Measurements from ENCODE around the gene LCN12. TPM values are rescaled to one million over a fixed set of nuclear protein-coding genes. Genes with fewer than 3 reads are reported as not detected.

LCN12 gene
- total RNA-seq, 1 experiment from 2014 or later = 2.1 TPM

DNA sequence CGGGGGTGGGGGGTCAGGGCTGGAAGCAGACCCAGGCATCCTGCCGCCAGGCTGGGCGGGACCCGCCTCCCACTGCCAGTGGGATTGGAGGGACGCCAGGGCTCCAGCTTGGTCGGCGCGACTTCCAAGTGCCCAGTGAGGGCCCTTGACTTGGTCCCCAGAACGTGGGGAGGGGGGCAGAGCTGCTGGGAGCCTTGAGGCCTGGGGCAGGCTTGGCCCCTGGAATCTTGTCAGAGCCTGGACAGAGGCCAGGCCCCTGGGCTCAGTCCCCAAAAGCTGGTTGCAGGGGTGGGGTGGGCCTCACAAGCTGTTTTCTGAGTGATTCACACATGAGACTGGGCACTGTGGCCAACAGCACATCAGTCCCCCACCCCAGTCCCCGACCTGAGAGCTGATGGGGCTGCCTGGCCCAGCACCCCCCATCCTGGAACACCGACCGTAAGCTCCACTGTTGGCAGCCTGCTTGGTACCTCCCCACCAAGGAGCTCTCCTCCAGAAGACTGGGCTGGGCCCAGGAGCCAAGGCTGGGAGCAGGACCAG lies 43.8 kb downstream of the LCN12 start:
- no peak for DNase-seq
- no peak overlapping the region for H4K91ac ChIP-seq (ENCODE audit: insufficient read length, low read depth, low read length)
- H3K27me3 ChIP-seq (ENCODE audit: insufficient read depth, low read length) = no peaks in the 10 kb centered on the region
- no peak overlapping the region for H2BK15ac ChIP-seq (ENCODE audit: low read depth, low read length)
- no peak overlapping the region for H2AK5ac ChIP-seq (ENCODE audit: insufficient read length, low read length)
- no peak overlapping the region for H4K8ac ChIP-seq (replicated peaks; ENCODE audit: insufficient read length, low read depth, low read length)
- no peak overlapping the region for H3K56ac ChIP-seq (ENCODE audit: insufficient read length, low read depth, low read length)
- no peak overlapping the region for H2BK120ac ChIP-seq (ENCODE audit: low read depth, low read length, poor library complexity, severe bottlenecking)
- H3K27ac ChIP-seq (ENCODE audit: insufficient read length, low read depth, low read length) = no peak overlapping the region
- H3K23ac ChIP-seq (ENCODE audit: insufficient read length, low read depth, low read length) = no peak overlapping the region
- Mint-ChIP-seq H3K9me3 (peaks cover 5 to 6% of the 10 kb centered on the region in 2 experiments; a peak in 3 of 5 replicates), H3K36me3 (ENCODE audit: insufficient read depth in 1 of 3, low read depth in 3 of 3) (peaks cover 0 to 8% (median 2%) of the 10 kb centered on the region in 3 experiments; a peak in 4 of 7 replicates), H3K4me1 (peaks cover 9 to 12% of the 10 kb centered on the region in 2 experiments), H3K4me3 (no peak overlapping the region), H3K27ac (no peak overlapping the region), H3K27me3 (ENCODE audit: low read depth) (peaks cover 14% of the 10 kb centered on the region)
- no peak overlapping the region for H3T11ph ChIP-seq (ENCODE audit: low read length)
- no peak overlapping the region for H3K14ac ChIP-seq (ENCODE audit: insufficient read depth, low read length)
- peaks cover 6% of the 10 kb centered on the region for H3K23me2 ChIP-seq (ENCODE audit: insufficient read length, low read depth, low read length, poor library complexity, severe bottlenecking)
- no peak overlapping the region for H3K9ac ChIP-seq (ENCODE audit: extremely low read depth, insufficient read length, low read length)
- no peaks in the 10 kb centered on the region for H3K79me1 ChIP-seq (ENCODE audit: insufficient read depth, low read depth, low read length, poor library complexity, severe bottlenecking)
- H2AFZ ChIP-seq (ENCODE audit: low read length) = no peak overlapping the region
- TF ChIP-seq, protein P1, sequence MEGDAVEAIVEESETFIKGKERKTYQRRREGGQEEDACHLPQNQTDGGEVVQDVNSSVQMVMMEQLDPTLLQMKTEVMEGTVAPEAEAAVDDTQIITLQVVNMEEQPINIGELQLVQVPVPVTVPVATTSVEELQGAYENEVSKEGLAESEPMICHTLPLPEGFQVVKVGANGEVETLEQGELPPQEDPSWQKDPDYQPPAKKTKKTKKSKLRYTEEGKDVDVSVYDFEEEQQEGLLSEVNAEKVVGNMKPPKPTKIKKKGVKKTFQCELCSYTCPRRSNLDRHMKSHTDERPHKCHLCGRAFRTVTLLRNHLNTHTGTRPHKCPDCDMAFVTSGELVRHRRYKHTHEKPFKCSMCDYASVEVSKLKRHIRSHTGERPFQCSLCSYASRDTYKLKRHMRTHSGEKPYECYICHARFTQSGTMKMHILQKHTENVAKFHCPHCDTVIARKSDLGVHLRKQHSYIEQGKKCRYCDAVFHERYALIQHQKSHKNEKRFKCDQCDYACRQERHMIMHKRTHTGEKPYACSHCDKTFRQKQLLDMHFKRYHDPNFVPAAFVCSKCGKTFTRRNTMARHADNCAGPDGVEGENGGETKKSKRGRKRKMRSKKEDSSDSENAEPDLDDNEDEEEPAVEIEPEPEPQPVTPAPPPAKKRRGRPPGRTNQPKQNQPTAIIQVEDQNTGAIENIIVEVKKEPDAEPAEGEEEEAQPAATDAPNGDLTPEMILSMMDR (conservative IDR thresholded peaks at IDR 0.05) = no peak
- no peak overlapping the region for H3K4me2 ChIP-seq (ENCODE audit: insufficient read depth, insufficient read length, low read length)
- WGBS (ENCODE audit: extremely low coverage, insufficient read length, low lambda C conversion rate) = no CpG with 5 or more reads among the region's 12 CpGs
- no peak overlapping the region for H3K18ac ChIP-seq (ENCODE audit: insufficient read length, low read depth, low read length)
- H3K4me1 ChIP-seq (ENCODE audit: insufficient read depth, low read length) = no peaks in the 10 kb centered on the region
- H2BK12ac ChIP-seq (ENCODE audit: insufficient read length, low read depth, low read length) = no peak overlapping the region
- H3K79me2 ChIP-seq (ENCODE audit: insufficient read depth, low read length) = no peaks in the 10 kb centered on the region
- no peaks in the 10 kb centered on the region for H3K9me3 ChIP-seq (ENCODE audit: control insufficient read depth, low read depth, low read length)
- no peak overlapping the region for H3K4ac ChIP-seq (ENCODE audit: low read depth, low read length)
- H4K5ac ChIP-seq (ENCODE audit: insufficient read length, low read depth, low read length) = no peak overlapping the region
- no peaks in the 10 kb centered on the region for H4K20me1 ChIP-seq (ENCODE audit: control insufficient read depth, insufficient read depth, insufficient read length)
- no peak overlapping the region for H2BK5ac ChIP-seq (ENCODE audit: insufficient read length, low read length)
- H2BK20ac ChIP-seq (ENCODE audit: low read depth, low read length, poor library complexity, severe bottlenecking) = no peak overlapping the region
